HepG2 (cell line): Measurements from ENCODE around the gene SEMA7A. TPM values are rescaled to one million over a fixed set of nuclear protein-coding genes. Genes with fewer than 3 reads are reported as not detected.

Experiments
- ATAD3A ChIP-seq: sonication (generic); formaldehyde crosslinking; IDR thresholded peaks from 2 replicates; pipeline ENCODE4 v1.4.0; 2020; ENCODE audit warnings: missing genetic modification reagents
- FOXC1 ChIP-seq: sonication (generic); formaldehyde crosslinking; IDR thresholded peaks from 2 replicates; pipeline ENCODE4 v1.8.0; 2022; ENCODE audit warnings: mild to moderate bottlenecking, missing genetic modification reagents, borderline replicate concordance
- IRF9 ChIP-seq: sonication (generic); formaldehyde crosslinking; IDR thresholded peaks from 2 replicates; pipeline ENCODE4 v1.8.0; 2022; ENCODE audit warnings: missing genetic modification reagents, mild to moderate bottlenecking, borderline replicate concordance
- MLX ChIP-seq: IDR thresholded peaks from 2 replicates; pipeline ENCODE4 v1.6.1; 2016
- RNF219 ChIP-seq: sonication (generic); formaldehyde crosslinking; IDR thresholded peaks from 2 replicates; pipeline ENCODE4 v1.5.0; 2020; ENCODE audit warnings: mild to moderate bottlenecking, missing genetic modification reagents
- RXRA ChIP-seq: sonication (generic); formaldehyde crosslinking; IDR thresholded peaks from 2 replicates; pipeline ENCODE4 v1.5.1; 2020; ENCODE audit warnings: missing genetic modification reagents
- SMC3 ChIP-seq: IDR thresholded peaks from 2 replicates; pipeline ENCODE4 v1.6.1; 2011; ENCODE audit warnings: low read length, improper control_type of control experiment
- TERF1 ChIP-seq: sonication (generic); formaldehyde crosslinking; IDR thresholded peaks from 2 replicates; pipeline ENCODE4 v1.8.0; 2022; ENCODE audit warnings: mild to moderate bottlenecking, missing genetic modification reagents, moderate library complexity
- USF2 ChIP-seq, 2 experiments: sonication (generic) in 1 of 2; formaldehyde crosslinking in 1 of 2; IDR thresholded peaks; 2 replicates each; pipeline versions ENCODE4 v1.5.1 to v1.6.1; 2011 to 2020; ENCODE audit warnings: borderline replicate concordance in 1 of 2, low read depth in 1 of 2, low read length in 1 of 2, mild to moderate bottlenecking in 1 of 2, missing genetic modification reagents in 1 of 2, moderate library complexity in 1 of 2
- XRCC5 ChIP-seq: fragments of 200-400 bp; formaldehyde crosslinking; optimal IDR thresholded peaks from 2 replicates; pipeline ENCODE3; 2017; ENCODE audit warnings: mild to moderate bottlenecking, low read length
- ZMAT5 ChIP-seq: sonication (generic); formaldehyde crosslinking; IDR thresholded peaks from 2 replicates; pipeline ENCODE4 v1.5.0; 2020; ENCODE audit warnings: mild to moderate bottlenecking, low read depth, missing genetic modification reagents, borderline replicate concordance
- ZNF251 ChIP-seq: sonication (generic); formaldehyde crosslinking; IDR thresholded peaks from 2 replicates; pipeline ENCODE4 v1.9.0; 2021; ENCODE audit warnings: mild to moderate bottlenecking, missing genetic modification reagents
- ZNF263 ChIP-seq: sonication (generic); formaldehyde crosslinking; IDR thresholded peaks from 2 replicates; pipeline ENCODE4 v1.4.0; 2020; ENCODE audit warnings: missing genetic modification reagents
- ZNF850 ChIP-seq: sonication (generic); formaldehyde crosslinking; conservative IDR thresholded peaks from 2 replicates; pipeline ENCODE4 v1.9.0; 2021; ENCODE audit warnings: mild to moderate bottlenecking, missing genetic modification reagents
- polyA plus RNA-seq, 8 experiments: library from polyadenylated mRNA; depleted of rRNA in 3 of 8; stranded (reverse) in 7 of 8; unstranded in 1 of 8; fragments of >200 nt; fragmentation: Illumina TruSeq in 4 of 8; extraction: Trizol in 4 of 8; gene quantifications; 2 replicates each; pipeline versions ENCODE4 v1.2.1 to v1.2.3, GENCODE V29; 2011 to 2016; ENCODE audit warnings: low read depth in 4 of 8, missing spikeins in 1 of 8, mixed read lengths in 1 of 8; ENCODE audit not compliant: insufficient read depth in 1 of 8
- total RNA-seq, 5 experiments: library from RNA; depleted of rRNA; stranded (reverse); fragments of >200 nt; fragmentation: Illumina TruSeq; extraction: Trizol; gene quantifications; 2 replicates each; pipeline ENCODE4 v1.2.3, GENCODE V29; 2016; ENCODE audit warnings: low read depth in 1 of 5
- TF ChIP-seq, protein P1 (sequence below): sonication (generic); formaldehyde crosslinking; IDR thresholded peaks from 2 replicates; pipeline ENCODE4 v1.5.1; 2020; ENCODE audit warnings: missing genetic modification reagents, mild to moderate bottlenecking, borderline replicate concordance

Gene SEMA7A
- total and polyA plus RNA-seq, 2 of the 13 experiments (the other 11 are each of a cell fraction or from before 2014, with no cell fraction given) = 9.0 to 15.8 TPM

DNA sequence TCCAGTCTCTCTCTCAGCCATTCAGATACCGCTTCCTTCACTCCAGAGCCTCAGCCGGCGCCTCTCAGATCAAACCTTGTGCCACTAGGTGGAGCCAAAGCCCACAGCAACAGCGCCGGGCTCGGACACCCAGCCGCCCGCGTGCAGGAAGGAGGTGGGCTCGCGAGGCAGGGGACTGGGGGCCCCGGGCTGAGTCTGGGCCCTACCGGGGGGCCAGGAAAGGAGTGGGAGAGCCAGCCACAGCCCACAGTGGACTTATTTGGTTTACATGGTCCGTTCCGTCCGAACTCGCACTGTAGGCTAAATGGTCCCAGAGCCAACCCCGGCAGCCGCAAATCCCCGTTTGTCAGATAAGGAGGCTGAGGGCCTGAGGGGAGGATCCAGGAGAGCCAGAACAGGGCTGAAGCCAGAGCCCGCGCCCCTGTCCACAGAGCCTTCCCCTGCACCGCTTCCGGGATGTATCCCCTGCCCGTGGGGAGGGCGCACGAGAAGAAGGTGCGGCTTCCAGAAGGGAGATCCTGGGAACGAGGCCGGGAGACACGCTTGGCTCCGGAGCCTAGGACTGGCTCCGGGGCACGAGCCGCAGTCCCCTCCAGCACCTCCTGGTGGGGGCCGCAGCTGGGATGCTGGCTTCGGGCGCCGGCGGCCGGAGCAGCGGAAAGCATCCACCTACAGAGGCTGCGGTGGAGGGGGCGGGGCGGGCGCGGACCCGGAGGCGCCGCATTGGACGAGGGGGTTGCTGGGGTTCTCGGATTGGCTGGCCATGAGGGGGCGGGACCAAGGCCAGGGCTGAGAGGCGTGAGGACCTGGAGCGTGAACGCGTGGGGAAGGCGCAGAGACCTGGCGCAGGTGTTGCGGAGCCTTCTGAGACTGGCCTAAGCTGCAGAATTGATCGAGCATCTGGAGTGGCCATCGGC is 59.8 kb downstream of the SEMA7A start (continued):
- TF ChIP-seq TERF1 (CRISPR knock-in tag) (no peak), ZNF251 (CRISPR knock-in tag) (no peak), RNF219 (no peak), RXRA (CRISPR knock-in tag) (peak; percentile 43; the same call in 1 of the 2 replicates), ZMAT5 (CRISPR knock-in tag) (no peak), XRCC5 (peak; percentile 84), IRF9 (peak; percentile 83; the same call in 1 of the 2 replicates), FOXC1 (peak; percentile 82), ATAD3A (CRISPR knock-in tag) (no peak), SMC3 (peak; percentile 23; the same call in 1 of the 2 replicates), ZNF263 (peak; percentile 32; the same call in 1 of the 2 replicates), MLX (CRISPR knock-in tag) (no peak), ZNF850 (CRISPR knock-in tag) (no peak), USF2 (IDR thresholded peaks at IDR 0.05; ENCODE audit: low read depth, low read length) (no peak), USF2 (CRISPR knock-in tag; IDR thresholded peaks at IDR 0.05; ENCODE audit: borderline replicate concordance) (no peak)
- TF ChIP-seq, protein P1, sequence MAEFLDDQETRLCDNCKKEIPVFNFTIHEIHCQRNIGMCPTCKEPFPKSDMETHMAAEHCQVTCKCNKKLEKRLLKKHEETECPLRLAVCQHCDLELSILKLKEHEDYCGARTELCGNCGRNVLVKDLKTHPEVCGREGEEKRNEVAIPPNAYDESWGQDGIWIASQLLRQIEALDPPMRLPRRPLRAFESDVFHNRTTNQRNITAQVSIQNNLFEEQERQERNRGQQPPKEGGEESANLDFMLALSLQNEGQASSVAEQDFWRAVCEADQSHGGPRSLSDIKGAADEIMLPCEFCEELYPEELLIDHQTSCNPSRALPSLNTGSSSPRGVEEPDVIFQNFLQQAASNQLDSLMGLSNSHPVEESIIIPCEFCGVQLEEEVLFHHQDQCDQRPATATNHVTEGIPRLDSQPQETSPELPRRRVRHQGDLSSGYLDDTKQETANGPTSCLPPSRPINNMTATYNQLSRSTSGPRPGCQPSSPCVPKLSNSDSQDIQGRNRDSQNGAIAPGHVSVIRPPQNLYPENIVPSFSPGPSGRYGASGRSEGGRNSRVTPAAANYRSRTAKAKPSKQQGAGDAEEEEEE (CRISPR knock-in tag) = no peak
